HG02970 (cell line): Measurements from ENCODE around the gene TBCE.
"Not testable (repeated sequence)": the region's sequence is repeated elsewhere in the genome, so short reads cannot be mapped to it uniquely, and the experiment has no call there.

Experiments used
- ATAC-seq: cut with Tn5 transposase; IDR thresholded peaks from one replicate; pipeline ENCODE4 v1.9.1; 2021; ENCODE audit warnings: mild to moderate bottlenecking, moderate library complexity, moderate number of reproducible peaks; ENCODE audit not compliant: unreplicated experiment, low FRiP score

Gene TBCE

DNA sequence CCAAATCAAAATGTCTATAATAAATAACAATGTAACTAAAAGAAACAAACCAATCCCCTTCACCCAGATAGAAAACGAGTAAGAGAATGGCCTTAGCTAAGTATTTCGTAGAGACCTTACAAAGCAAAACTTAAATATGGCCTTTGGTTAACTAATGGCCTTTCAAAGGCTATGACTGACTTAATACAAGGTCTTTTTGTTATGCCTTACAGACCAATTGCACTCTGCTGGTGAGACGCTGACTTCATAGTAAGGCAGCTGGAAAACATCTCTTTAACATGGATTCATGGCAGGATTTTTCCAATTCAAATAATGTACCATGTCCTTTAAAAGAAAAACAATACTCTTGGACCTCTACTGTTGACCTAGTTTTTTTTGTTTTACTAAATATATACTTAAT lies 15.8 kb upstream of the TBCE start:
- ATAC-seq = no peak

DNA sequence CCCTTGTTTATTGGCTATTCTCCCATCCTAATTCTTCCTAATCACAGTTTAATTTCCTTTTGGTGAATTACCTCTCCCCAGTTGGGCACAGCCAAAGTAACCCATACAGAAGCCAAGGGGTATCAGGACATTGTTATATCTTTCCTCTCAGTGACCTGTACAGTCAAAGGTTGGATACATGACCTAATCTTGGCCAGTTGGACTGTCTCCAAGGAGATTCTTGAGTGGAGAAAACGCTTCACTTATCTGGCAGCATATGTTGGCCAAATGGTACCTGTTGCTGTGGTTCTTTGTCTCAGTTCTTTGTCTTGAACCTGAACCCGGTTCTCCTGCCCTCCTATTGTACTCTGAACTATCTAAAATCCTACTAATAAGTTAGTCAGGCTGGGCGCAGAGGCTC lies 15.3 kb upstream of the TBCE start:
- no peak for ATAC-seq

DNA sequence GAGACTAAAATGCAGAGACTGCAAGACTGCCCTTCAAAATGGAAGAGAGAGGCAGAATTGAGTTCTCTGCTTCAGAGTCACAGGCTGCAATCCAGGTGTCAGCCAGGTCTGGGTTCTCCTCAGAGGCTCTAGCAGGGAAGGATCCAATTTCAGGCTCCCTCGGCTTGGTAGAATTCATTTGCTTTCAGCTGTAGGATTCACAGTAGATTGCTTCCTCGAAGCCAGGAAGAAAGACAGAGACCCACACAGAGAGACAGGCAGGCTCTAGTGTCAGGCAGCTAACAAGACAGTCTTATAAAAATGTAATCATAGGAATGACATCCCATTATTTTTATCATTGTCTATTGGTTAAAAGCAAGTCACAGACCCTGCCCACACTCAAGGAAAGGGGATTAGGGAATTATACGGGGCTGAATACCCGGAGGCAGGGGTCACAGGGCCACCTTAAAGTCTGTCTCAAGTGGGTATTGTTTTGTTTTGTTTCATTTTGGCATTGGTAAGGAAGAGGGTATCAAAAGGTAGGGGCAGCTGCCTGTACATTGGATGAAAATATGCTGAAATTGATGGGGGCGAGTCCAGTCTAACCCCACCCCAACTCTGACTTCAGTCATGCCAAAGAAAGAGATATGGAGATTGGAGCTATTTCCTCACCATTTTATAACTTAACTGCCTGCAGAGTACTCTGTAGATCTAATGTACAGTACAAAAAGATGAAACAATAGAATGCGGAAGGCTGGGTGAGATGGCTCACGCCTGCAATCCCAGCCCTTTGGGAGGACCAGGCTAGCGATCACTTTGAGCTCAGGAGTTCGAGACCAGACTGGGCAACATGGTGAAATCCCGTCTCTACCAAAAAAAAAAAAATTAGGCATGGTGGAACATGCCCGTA lies 9.5 kb upstream of the TBCE start:
- no peak for ATAC-seq

DNA sequence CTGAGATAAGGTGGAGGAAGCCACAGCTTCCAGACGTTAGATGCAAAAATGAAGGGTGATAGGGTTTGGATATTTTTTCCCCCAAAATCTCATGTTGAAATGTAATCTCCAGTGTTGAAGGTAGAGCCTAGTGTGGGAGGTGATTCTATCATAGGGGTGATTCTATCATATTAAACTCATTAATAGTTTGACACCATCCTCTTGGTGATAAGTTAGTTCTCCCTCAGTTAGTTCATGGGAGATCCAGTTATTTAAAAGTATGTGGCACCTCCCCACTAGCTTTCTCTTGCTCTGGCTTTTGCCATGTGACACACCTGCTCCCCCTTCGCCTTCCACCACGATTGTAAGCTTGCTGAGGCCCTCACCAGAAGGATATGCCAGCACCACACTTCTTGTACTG lies 8.3 kb upstream of the TBCE start:
- no peak for ATAC-seq

DNA sequence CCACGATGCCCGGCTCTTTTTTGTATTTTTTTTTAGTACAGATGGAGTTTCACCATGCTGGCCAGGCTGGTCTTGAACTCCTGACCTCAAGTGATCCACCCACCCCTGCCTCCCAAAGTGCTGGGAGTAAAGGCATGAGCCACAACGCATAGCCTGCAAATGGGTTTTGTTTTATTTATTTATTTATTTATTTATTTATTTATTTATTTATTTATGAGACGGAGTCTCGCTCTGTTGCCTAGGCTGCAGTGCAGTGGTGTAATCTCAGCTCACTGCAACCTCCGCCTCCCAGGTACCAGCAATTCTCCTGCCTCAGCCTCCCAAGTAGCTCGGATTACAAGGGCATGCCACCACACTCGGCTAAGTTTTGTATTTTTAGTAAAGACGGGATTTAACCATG lies 3.0 kb upstream of the TBCE start:
- not testable (repeated sequence) for ATAC-seq

DNA sequence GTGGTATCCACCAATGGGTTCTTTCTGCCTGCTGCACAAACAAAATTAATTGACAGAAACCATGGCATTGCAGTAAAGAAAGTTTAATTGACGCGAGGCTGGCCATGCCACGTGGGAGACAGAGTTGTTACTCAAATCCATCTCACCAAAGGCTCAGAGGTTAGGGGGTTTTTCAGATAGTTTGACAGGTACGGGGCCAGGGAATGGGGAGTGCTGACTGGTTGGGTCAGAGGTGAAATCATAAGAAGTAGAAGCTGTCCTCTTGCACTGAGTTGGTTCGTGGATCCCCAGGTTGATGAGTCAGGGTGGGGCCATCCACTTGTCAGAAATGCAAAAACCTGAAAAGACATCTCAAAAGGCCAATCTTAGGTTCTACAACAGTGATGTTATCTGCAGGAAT lies 941 bp upstream of the TBCE start:
- ATAC-seq = no peak

DNA sequence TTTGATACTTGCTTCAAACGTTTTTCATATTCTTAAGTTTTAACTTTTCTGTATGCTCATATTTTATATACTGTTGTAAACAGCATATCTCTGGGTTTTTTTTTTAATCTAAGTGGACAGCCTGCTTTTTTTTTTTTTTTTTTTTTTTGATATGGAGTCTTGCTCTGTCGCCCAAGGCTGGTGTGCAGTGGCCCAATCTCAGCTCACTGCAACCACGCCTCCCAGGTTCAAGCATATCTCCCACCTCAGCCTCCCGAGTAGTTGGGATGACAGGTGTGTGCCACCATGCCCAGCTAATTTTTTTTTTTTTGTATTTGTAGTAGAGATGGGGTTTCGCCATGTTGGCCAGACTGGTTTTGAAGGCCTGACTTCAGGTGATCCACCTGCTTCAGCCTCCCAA lies 1.2 kb downstream of the TBCE start:
- no peak for ATAC-seq

DNA sequence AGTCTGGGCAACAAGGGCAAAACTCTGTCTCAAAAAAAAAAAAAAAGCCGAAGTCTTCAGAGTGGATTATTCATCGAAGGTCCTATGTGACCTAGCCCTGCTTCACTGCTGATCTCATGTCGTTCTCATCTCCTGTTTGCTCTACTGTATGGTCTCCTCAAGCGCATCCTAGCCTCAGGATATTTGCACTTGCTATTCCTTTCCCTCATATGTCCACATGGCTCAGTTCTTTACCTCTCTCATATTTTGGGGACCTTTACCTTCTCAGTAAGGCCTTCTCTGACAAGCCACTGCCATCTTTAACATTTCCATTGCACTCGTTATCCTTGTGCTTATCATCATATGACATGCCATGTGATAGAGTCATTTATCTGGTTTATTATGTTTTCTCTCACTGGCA lies 2.6 kb downstream of the TBCE start:
- ATAC-seq = no peak

DNA sequence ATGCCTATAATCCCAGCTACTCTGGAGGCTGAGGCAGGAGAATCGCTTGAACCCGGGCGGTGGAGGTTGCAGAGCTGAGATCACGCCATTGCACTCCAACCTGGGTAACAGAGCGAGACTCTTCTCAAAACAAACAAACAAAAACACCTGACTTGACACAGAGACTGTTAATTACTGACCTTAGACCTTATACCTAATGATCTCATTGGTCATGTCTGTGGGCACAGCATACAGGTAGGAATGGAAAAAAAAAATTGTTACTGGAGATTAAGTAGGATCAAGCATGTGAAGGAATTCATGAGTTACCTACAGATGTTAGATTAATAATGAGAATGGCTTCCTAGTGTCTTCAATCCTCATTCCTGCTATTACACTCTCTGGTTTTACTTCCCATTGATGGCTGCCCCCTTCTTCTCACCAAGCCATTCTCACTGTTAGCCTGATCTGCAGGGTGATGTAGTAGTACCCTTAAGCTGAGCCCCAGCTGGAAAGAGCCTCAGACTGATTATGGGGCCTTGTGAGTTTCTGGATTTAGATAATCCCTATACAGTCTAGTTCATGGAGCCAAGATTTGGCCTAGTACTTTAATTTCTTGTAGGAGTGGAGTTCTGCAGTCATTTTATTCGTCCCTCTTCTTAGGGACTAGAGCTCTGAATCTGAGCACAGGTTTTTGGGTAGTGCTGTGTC lies 8.8 kb downstream of the TBCE start:
- ATAC-seq = no peak

DNA sequence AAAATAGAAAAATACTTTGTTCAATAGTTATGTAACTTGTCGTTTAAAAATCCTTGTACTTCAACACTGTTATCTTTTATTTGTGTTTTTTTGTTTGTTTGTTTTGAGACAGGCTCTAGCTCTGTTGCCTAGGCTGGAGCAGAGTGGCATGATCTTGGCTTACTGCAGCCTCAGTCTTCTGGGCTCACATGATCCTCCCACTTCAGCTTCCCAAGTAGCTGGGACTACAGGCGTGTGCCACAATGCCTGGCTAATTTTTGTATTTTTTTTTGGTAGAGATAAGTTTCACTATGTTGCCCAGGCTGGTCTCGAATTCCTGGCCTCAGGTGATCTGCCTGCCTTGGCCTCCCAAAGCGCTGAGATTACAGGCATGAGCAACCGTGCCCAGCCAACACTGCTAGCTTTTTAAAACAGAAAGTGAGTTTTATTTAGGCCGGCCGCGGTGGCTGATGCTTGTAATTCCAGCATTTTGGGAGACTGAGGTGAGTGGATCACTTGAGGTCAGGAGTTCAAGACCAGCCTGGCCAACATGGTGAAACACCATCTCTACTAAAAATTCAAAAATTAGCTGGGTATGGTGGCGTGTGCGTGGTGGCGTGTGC lies 11.0 kb downstream of the TBCE start:
- not testable (repeated sequence) for ATAC-seq

DNA sequence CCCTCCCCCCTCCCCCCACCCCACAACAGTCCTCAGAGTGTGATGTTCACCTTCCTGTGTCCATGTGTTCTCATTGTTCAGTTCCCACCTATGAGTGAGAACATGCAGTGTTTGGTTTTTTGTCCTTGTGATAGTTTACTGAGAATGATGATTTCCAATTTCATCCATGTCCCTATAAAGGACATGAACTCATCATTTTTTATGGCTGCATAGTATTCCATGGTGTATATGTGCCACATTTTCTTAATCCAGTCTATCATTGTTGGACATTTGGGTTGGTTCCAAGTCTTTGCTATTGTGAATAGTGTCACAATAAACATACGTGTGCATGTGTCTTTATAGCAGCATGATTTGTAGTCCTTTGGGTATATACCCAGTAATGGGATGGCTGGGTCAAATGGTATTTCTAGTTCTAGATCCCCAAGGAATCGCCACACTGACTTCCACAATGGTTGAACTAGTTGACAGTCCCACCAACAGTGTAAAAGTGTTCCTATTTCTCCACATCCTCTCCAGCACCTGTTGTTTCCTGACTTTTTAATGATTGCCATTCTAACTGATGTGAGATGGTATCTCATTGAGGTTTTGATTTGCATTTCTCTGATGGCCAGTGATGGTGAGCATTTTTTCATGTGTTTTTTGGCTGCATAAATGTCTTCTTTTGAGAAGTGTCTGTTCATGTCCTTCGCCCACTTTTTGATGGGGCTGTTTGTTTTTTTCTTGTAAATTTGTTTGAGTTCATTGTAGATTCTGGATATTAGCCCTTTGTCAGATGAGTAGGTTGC lies 14.9 kb downstream of the TBCE start:
- not testable (repeated sequence) for ATAC-seq

DNA sequence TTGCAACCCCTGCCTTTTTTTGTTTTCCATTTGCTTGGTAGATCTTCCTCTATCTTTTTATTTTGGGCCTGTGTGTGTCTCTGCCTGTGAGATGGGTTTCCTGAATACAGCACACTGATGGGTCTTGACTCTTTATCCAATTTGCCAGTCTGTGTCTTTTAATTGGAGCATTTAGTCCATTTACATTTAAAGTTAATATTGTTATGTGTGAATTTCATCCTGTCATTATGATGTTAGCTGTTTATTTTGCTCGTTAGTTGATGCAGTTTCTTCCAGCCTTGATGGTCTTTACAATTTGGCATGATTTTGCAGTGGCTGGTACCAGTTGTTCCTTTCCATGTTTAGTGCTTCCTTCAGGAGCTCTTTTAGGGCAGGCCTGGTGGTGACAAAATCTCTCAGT lies 18.4 kb downstream of the TBCE start:
- not testable (repeated sequence) for ATAC-seq

DNA sequence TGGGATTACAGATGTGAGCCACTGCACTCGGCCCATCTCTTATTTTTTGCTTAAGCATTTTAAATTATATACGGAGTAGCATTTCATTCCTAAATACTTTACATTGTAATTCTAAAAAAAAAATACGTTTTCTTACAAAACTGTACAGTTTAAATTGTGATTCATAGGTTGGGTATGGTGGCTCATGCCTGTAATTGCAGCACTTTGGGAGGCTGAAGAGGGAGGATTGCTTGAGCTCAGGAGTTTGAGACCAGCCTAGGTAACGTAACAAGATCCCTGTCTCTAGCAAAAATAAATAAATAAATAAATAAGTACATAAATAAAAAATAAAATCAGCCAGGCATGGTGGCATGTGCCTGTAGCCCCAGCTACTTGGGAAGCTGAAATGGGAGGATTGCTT lies 24.6 kb downstream of the TBCE start:
- ATAC-seq = no peak

DNA sequence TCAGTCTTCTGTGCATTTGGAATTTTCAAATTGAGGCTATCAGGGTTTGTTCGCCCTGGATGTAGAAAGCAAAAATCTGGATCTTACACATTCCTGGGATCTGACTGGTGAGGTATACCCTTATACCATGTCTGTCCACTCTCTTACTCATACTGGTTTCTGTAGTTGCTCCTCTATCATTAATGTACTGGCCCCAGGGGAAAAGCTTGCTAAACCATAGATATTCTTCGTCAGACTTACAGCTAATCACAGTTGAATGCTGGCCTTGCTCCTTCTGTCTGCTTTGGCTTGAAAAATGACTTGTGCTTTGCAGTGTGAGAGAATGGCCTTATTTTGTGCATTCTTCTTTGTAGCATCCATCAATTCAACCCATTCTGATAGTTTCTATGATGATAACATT lies 30.5 kb downstream of the TBCE start:
- ATAC-seq = no peak

DNA sequence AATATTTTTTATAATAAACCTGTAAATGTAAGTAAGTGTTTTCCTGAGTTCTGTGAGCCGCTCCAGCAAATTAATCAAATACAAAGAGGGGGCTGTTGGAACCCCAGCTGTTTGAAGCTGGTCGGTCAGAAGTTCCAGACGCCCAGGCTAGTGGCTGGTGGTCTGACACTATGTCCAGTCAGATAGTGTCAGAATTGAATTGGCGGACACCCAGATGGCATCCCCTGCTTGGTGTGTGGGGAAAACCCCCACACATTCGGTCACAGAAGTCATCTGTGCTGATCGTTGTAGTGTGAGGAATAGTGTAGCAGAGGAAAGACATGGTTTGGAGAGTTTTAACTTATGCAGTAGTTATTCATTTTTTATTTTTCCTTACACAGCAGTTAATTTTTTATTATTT lies 32.4 kb downstream of the TBCE start:
- no peak for ATAC-seq

DNA sequence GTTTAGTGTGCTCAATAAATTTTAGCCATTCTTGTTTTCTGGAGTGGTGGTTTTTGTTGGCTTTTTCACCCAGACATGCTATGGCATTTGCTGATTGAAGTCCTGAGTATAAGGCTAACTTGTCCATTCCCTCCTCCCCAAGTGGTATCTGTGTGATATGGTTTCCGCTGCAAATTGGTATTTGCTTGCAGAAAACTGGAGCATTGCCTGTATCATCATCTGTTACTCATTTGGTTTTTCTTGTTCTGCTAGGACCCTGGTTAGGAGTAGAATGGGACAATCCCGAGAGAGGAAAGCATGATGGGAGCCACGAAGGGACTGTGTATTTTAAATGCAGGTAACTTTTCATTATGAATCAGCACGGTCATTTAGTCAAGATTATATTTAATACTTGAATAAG lies 34.0 kb downstream of the TBCE start:
- no peak for ATAC-seq

DNA sequence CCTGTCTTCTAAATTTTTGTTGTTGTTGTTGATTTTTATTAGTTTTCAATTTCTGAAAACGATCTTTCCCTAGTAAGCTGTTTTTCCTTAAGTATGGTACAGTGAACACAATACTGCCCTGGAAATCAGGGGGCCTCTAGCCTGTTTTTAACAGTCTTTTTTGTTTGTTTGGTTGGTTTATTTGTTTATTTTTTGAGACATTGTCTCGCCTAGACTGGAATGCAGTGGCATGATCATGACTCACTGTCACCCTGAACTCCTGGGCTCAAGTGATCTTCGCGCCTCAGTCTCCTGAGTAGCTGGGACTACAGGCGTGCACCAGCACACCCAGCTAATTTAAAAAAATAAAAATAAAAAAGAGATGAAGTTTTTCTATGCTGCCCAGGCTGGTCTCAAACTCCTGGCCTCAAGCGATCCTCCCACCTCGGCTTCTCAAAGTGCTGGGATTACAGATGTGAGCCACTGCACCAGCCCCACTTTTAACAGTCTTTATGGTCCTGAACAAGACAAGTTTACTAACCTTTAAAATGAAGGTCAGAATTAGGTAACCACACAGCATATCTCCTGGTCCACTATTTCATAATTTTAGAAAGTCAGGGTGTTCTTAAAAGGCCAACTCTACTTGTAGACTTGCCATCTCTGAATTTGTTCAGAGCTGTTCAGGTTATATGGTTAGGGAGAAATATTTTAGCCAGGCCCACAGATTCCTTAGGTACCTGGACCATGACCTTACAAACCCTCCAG lies 35.4 kb downstream of the TBCE start:
- no peak for ATAC-seq

DNA sequence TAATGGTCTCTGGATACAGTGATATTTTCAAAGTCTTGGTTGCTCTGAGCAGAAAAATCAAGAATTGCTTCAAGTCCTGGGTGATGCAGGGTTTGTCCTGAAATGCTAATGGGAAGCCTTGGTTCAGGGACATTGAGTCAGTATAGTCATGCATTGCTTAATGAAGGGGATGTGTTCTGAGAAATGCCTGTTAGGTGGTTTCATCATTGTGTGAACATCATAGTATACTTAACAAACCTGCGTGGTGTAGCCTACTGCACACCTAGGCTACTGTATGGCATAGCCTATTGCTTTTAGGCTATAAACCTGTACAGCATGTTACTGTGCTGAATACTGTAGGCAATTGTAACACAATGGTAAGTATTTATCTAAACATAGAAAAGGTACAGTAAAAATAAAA lies 36.4 kb downstream of the TBCE start:
- ATAC-seq = no peak

DNA sequence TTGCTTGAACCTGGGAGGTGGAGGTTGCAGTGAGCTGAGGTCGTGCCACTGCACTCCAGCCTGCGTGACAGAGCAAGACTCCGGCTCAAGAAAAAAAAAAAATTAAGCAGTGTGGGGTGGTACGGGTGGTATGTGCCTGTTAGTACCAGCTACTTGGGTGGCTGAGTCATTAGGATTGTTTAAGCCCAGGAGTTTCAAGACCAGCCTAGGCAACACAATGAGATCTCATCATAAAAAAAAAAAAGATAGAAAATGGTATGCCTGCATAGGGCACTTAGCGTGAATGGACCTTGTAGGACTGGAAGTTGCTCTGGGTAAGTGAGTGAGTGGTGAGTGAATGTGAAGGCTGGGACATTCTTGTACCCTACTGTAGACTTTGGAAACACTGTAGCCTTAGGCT lies 37.0 kb downstream of the TBCE start:
- no peak for ATAC-seq

DNA sequence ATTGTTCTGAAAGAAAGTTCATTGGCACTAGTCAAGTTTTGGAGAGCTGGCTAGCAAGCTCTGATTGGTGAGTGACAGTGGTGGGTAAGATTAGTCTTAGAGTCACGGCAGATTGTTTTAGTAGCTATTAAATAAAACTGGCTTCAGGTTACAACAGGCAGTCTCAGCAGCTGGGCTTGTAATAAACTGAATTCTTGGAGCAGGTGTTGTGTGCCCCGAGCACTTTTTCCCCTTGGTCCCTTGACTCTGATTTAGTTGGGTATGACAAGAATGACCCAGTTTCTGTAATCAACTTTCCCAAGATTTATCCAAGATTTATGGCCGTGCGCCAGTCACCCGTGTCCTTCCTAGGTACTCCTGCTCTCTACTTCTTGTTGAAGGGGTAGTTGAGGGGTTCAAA lies 40.2 kb downstream of the TBCE start:
- no peak for ATAC-seq
